CD4-positive, alpha-beta T cell treated with Interleukin-6 for 4 hours (primary cell): ENCODE data around the gene PDZK1IP1.
"Not testable (repeated sequence)": the region's sequence is repeated elsewhere in the genome, so short reads cannot be mapped to it uniquely, and the experiment has no call there.

Experiments
- DNase-seq: peaks from one replicate; pipeline ENCODE4 v3.0.0-alpha.2; 2020; ENCODE audit warnings: mixed read lengths

The PDZK1IP1 gene

GRCh38 chr1:47179988-47180563, 9.8 kb downstream of the PDZK1IP1 start:
- DNase-seq = no peak

- DNase-seq = peak; percentile 69
Observed at GRCh38 chr1:47179017-47179987, 10.5 kb downstream of the PDZK1IP1 start.

GRCh38 chr1:47178654-47179016, 11.2 kb downstream of the PDZK1IP1 start:
- no peak for DNase-seq

- DNase-seq = no peak
Observed at GRCh38 chr1:47178020-47178419, 11.8 kb downstream of the PDZK1IP1 start.

GRCh38 chr1:47175227-47175934, 14.5 kb downstream of the PDZK1IP1 start:
- peak; percentile 35 for DNase-seq

- DNase-seq = no peak
Observed at GRCh38 chr1:47174656-47175020, 15.2 kb downstream of the PDZK1IP1 start.

- DNase-seq = no peak
Observed at GRCh38 chr1:47172782-47173181, 17.1 kb downstream of the PDZK1IP1 start.

- DNase-seq = no peak
Observed at GRCh38 chr1:47164552-47164951, 25.3 kb downstream of the PDZK1IP1 start.

GRCh38 chr1:47161298-47162040, 28.4 kb downstream of the PDZK1IP1 start:
- DNase-seq = no peak

- DNase-seq = no peak
Observed at GRCh38 chr1:47160716-47161115, 29.1 kb downstream of the PDZK1IP1 start.

GRCh38 chr1:47157957-47158356, 31.9 kb downstream of the PDZK1IP1 start:
- not testable (repeated sequence) for DNase-seq

- not testable (repeated sequence) for DNase-seq
Observed at GRCh38 chr1:47156457-47156856, 33.4 kb downstream of the PDZK1IP1 start.

GRCh38 chr1:47149162-47149561, 40.7 kb downstream of the PDZK1IP1 start:
- DNase-seq = not testable (repeated sequence)

- no peak for DNase-seq
Observed at GRCh38 chr1:47147047-47147785, 42.6 kb downstream of the PDZK1IP1 start.

GRCh38 chr1:47146495-47146894, 43.3 kb downstream of the PDZK1IP1 start:
- not testable (repeated sequence) for DNase-seq

GRCh38 chr1:47143654-47144053, 46.2 kb downstream of the PDZK1IP1 start:
- DNase-seq = not testable (repeated sequence)

- DNase-seq = not testable (repeated sequence)
Observed at GRCh38 chr1:47140358-47140757, 49.5 kb downstream of the PDZK1IP1 start.

GRCh38 chr1:47137925-47138615, 51.8 kb downstream of the PDZK1IP1 start:
- DNase-seq = no peak

GRCh38 chr1:47137198-47137597, 52.6 kb downstream of the PDZK1IP1 start, which contains the start of gene CYP4A22:
TSS of gene CYP4A22 (plus strand) at chr1:47137441. CDS start at chr1:47137486, 45 bp downstream.
- DNase-seq = no peak
